ENCODE results near the gene DIAPH3. TPM values are rescaled to one million over a fixed set of nuclear protein-coding genes. Genes with fewer than 3 reads are reported as not detected.

The DIAPH3 gene
- total and polyA plus RNA-seq, 2 of the 4 experiments (the other 2 are of a cell fraction), result 8.9 to 9.3 TPM

- H2BK120ac ChIP-seq (ENCODE audit: low read depth, low read length), result no peak overlapping the region
- H3K23ac ChIP-seq (ENCODE audit: low read depth, low read length), result no peak overlapping the region
- H2BK5ac ChIP-seq (ENCODE audit: low read depth, low read length, poor library complexity, severe bottlenecking), result no peak overlapping the region
- dilution Hi-C loops (cut with HindIII; ENCODE audit: low sequenced_read_pairs, unreplicated experiment) (no loop called here), intact Hi-C loops (cut with micrococcal nuclease) (no loop called here), in situ Hi-C loops (cut with MboI; ENCODE audit: low sequenced_read_pairs) (no loop called here)
- H3K79me1 ChIP-seq (ENCODE audit: low read depth in 1 of 2, low read length in 2 of 2), result peaks cover 12% of the 10 kb centered on the region in 2 experiments; a peak in 3 of 4 replicates
- H3K4ac ChIP-seq (ENCODE audit: low read depth, low read length), result no peak overlapping the region
- H3K18ac ChIP-seq (ENCODE audit: low read depth, low read length), result no peak overlapping the region
- H3K9ac ChIP-seq (ENCODE audit: low read depth, low read length), result no peak overlapping the region
- no peak overlapping the region for H4K8ac ChIP-seq (ENCODE audit: low read depth in 2 of 2, low read length in 2 of 2)
- H2BK15ac ChIP-seq (ENCODE audit: low read depth, low read length), result no peak overlapping the region
- no peak for ATAC-seq (ENCODE audit: low read depth)
- 0 out of 2 replicates have a peak, but pooled peaks cover 3% of the 10 kb centered on the region for H3K9me1 ChIP-seq (ENCODE audit: insufficient read depth, low read length)
- H4K91ac ChIP-seq (ENCODE audit: insufficient read depth, low read depth, low read length), result no peak overlapping the region
- H3K27ac ChIP-seq (ENCODE audit: insufficient read depth, low read length), result no peak overlapping the region
- no peaks in the 10 kb centered on the region for H3K27me3 ChIP-seq (ENCODE audit: control insufficient read depth, insufficient read depth, low read length)
- BruUV-seq (replicated peaks), result no TSS peak
- no peaks in the 10 kb centered on the region for H3K4me1 ChIP-seq (ENCODE audit: control insufficient read depth, insufficient read depth, low read length)
- H3K9me3 ChIP-seq (ENCODE audit: control insufficient read depth, insufficient read depth, low read length), result no peaks in the 10 kb centered on the region; the same call in 1 of the 2 replicates
- POLR2A ChIA-PET (ENCODE audit: unreplicated experiment), result no interaction called here
- no peak overlapping the region for H3K14ac ChIP-seq (replicated peaks; ENCODE audit: low read depth, low read length)
- no peak overlapping the region for H2BK20ac ChIP-seq (ENCODE audit: low read depth, low read length)
- CTCF ChIA-PET, result interaction anchor here (1.1 kb wide), 1 partner anchor 17 kb away, joined by 3 read pairs; no protein-coding TSS in a partner anchor
- no peak overlapping the region for H3K56ac ChIP-seq (ENCODE audit: extremely low read depth, insufficient read depth, low read length)
- no peak overlapping the region for H3K4me3 ChIP-seq (ENCODE audit: insufficient read depth, low read depth, low read length)
- H4K20me1 ChIP-seq (ENCODE audit: insufficient read depth, low read length), result no peaks in the 10 kb centered on the region
- H2AFZ ChIP-seq (replicated peaks; ENCODE audit: low read length, poor library complexity), result no peak overlapping the region
- WGBS, 2 experiments (ENCODE audit: extremely low coverage in 2 of 2, insufficient read length in 1 of 2), result no CpG with 5 or more reads among the region's 4 CpGs
- no peaks in the 10 kb centered on the region for H3K36me3 ChIP-seq (ENCODE audit: control insufficient read depth, insufficient read depth, low read length)
- H4K5ac ChIP-seq (ENCODE audit: low read depth, low read length), result no peak overlapping the region
- TF ChIP-seq CEBPB (IDR thresholded peaks at IDR 0.05; ENCODE audit: low read depth, low read length) (no peak), RFX5 (IDR thresholded peaks at IDR 0.05; ENCODE audit: low read depth, low read length) (no peak), FOS (IDR thresholded peaks at IDR 0.05; ENCODE audit: low read depth, low read length) (no peak), NFE2L2 (IDR thresholded peaks at IDR 0.05; ENCODE audit: low read depth, low read length) (no peak), RCOR1 (IDR thresholded peaks at IDR 0.05; ENCODE audit: insufficient replicate concordance, low read length) (no peak), USF2 (IDR thresholded peaks at IDR 0.05; ENCODE audit: low read depth, low read length) (no peak), MXI1 (IDR thresholded peaks at IDR 0.05; ENCODE audit: borderline replicate concordance, low read depth, low read length) (no peak), CHD1 (IDR thresholded peaks at IDR 0.05; ENCODE audit: low read depth, low read length) (no peak), SMC3 (IDR thresholded peaks at IDR 0.05; ENCODE audit: low read depth, low read length) (no peak), MAZ (IDR thresholded peaks at IDR 0.05; ENCODE audit: borderline replicate concordance, low read depth, low read length) (no peak), ELK1 (IDR thresholded peaks at IDR 0.05; ENCODE audit: borderline replicate concordance, low read depth, low read length) (no peak), CTCF (conservative IDR thresholded peaks at IDR 0.05; ENCODE audit: low read depth, low read length) (no peak), POLR2A (IDR thresholded peaks at IDR 0.05; ENCODE audit: low read depth, low read length) (no peak)
- H2AK5ac ChIP-seq (ENCODE audit: low read depth, low read length), result no peak overlapping the region
- no peak for DNase-seq
- no peak overlapping the region for H2AK9ac ChIP-seq (replicated peaks; ENCODE audit: low read depth, low read length, poor library complexity)
- H3K4me2 ChIP-seq (ENCODE audit: low read depth, low read length), result no peak overlapping the region
These were observed 119.4 kb downstream of the DIAPH3 start for GRCh38 chr13:60044321-60044720.
